ENCODE data around the gene ZFP64.

Gene ZFP64

GRCh38 chr20:52191132-52191915 lies at the start of gene ZFP64:
ZFP64 (minus strand) TSS chr20:52191779; CDS start chr20:52191636, 143 bp downstream.
- H3K4me3 ChIP-seq (replicated peaks in 1 of 2; ENCODE audit: low read depth in 2 of 2, low read length in 2 of 2) = peak within 1 kb of the TSS; percentile 79 to 88
- peak; percentile 57 for TF ChIP-seq CTCF (IDR thresholded peaks at IDR 0.05; ENCODE audit: low read depth, low read length)
- peak; percentile 79 for DNase-seq (ENCODE audit: low read depth in 2 of 2)

- no peak overlapping the region for H3K4me3 ChIP-seq (replicated peaks in 1 of 2; ENCODE audit: low read depth in 2 of 2, low read length in 2 of 2)
- no peak for TF ChIP-seq CTCF (IDR thresholded peaks at IDR 0.05; ENCODE audit: low read depth, low read length)
- DNase-seq (ENCODE audit: low read depth in 2 of 2) = no peak
Measured at GRCh38 chr20:52240802-52241201, 49.2 kb upstream of the ZFP64 start.

GRCh38 chr20:52239102-52239501 lies 47.5 kb upstream of the ZFP64 start:
- no peak overlapping the region for H3K4me3 ChIP-seq (replicated peaks in 1 of 2; ENCODE audit: low read depth in 2 of 2, low read length in 2 of 2)
- DNase-seq (ENCODE audit: low read depth in 2 of 2) = no peak
- TF ChIP-seq CTCF (IDR thresholded peaks at IDR 0.05; ENCODE audit: low read depth, low read length) = no peak

GRCh38 chr20:52236292-52236691 lies 44.7 kb upstream of the ZFP64 start:
- TF ChIP-seq CTCF (IDR thresholded peaks at IDR 0.05; ENCODE audit: low read depth, low read length) = no peak
- H3K4me3 ChIP-seq (replicated peaks in 1 of 2; ENCODE audit: low read depth in 2 of 2, low read length in 2 of 2) = no peak overlapping the region
- DNase-seq (ENCODE audit: low read depth in 2 of 2) = no peak

GRCh38 chr20:52235129-52235528 lies 43.5 kb upstream of the ZFP64 start:
- DNase-seq (ENCODE audit: low read depth in 2 of 2) = no peak
- TF ChIP-seq CTCF (IDR thresholded peaks at IDR 0.05; ENCODE audit: low read depth, low read length) = no peak

GRCh38 chr20:52234302-52235045 lies 42.9 kb upstream of the ZFP64 start:
- no peak for DNase-seq (ENCODE audit: low read depth in 2 of 2)
- no peak for TF ChIP-seq CTCF (IDR thresholded peaks at IDR 0.05; ENCODE audit: low read depth, low read length)
- H3K4me3 ChIP-seq (replicated peaks in 1 of 2; ENCODE audit: low read depth in 2 of 2, low read length in 2 of 2) = no peak overlapping the region

More at GRCh38 chr20:52235129-52235528, 43.5 kb upstream of the ZFP64 start:
- H3K4me3 ChIP-seq (replicated peaks in 1 of 2; ENCODE audit: low read depth in 2 of 2, low read length in 2 of 2) = no peak overlapping the region
